ENCODE data around the gene CCDC197.

- TF ChIP-seq, protein P1, sequence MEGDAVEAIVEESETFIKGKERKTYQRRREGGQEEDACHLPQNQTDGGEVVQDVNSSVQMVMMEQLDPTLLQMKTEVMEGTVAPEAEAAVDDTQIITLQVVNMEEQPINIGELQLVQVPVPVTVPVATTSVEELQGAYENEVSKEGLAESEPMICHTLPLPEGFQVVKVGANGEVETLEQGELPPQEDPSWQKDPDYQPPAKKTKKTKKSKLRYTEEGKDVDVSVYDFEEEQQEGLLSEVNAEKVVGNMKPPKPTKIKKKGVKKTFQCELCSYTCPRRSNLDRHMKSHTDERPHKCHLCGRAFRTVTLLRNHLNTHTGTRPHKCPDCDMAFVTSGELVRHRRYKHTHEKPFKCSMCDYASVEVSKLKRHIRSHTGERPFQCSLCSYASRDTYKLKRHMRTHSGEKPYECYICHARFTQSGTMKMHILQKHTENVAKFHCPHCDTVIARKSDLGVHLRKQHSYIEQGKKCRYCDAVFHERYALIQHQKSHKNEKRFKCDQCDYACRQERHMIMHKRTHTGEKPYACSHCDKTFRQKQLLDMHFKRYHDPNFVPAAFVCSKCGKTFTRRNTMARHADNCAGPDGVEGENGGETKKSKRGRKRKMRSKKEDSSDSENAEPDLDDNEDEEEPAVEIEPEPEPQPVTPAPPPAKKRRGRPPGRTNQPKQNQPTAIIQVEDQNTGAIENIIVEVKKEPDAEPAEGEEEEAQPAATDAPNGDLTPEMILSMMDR (conservative IDR thresholded peaks at IDR 0.05; ENCODE audit: low read length) = no peak
- TF ChIP-seq EZH2phosphoT487 (IDR thresholded peaks at IDR 0.05; ENCODE audit: borderline replicate concordance, low read depth, low read length) = no peak
Measured at GRCh38 chr14:94031883-94032279, 34.8 kb downstream of the CCDC197 start.

Measured in OCI-LY7 (cell line).